Measurements from ENCODE around the gene CA5B.
"Not testable (repeated sequence)": the region's sequence is repeated elsewhere in the genome, so short reads cannot be mapped to it uniquely, and the experiment has no call there.

Gene CA5B

GRCh38 chrX:15815779-15816437 lies 77.8 kb downstream of the CA5B start:
- peak; percentile 14 to 18 for DNase-seq

DNA sequence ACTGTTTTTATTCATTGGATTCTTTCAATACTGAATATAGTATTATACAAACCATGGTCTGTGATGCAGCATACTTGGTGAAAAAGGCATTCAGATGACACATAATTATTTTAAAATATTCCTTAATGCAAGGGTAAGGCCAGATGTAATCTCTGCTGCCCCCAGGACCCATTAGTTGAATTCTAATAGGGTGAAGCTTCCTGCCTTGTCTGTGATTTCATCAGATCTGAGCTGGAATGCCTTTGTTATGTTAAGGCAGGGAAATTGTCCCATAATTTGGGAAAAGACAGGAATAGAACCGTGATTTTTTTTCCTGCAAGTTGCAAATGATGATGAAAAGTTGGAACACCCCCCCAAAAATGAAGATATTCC lies 78.4 kb downstream of the CA5B start:
- DNase-seq = no peak

DNA sequence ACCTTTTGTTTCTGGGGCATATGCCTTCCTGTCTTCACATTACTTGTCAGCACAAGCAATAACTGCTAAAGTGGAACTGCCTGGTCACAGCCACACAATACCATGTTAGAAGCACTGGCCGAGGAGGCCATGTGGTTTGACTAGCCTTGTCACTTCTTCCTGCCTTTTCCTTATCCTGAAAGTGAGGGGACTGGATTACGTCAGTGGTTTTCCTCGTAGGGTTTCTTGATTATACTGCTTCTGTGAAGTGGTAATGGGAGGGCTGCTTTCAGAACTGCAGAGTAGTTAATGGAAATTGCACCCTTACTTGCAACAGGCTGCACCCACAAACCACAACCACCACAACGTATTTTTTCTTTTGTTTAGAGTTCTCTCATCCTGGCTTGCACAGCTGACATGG lies 78.8 kb downstream of the CA5B start:
- DNase-seq = peak; percentile 28 to 37

GRCh38 chrX:15820106-15821073 lies 82.3 kb downstream of the CA5B start:
- peak; percentile 11 to 28 for DNase-seq

- DNase-seq = no peak
These were observed 84.9 kb downstream of the CA5B start for GRCh38 chrX:15822922-15823321.

GRCh38 chrX:15825936-15826335 lies 87.9 kb downstream of the CA5B start:
- no peak for DNase-seq

GRCh38 chrX:15829217-15829616 lies 91.1 kb downstream of the CA5B start:
- no peak for DNase-seq

DNA sequence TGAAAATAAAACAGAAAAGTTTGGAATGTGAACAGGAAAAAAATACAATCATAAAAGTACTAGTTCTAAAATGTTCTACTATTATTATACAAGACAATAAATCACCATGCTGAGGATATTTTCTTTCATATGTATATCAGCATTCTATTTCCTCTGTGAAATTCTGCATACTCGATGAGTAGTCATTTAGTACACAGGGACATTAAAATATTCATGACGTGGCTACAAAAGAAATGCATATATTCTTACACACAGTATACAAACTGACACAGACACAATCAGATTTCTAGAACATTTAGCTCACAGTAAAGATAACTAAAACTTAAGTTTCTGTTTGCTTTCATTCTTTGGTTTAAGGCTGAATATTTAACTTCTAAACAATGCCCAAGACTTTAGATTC lies 93.3 kb downstream of the CA5B start:
- DNase-seq = not testable (repeated sequence)

GRCh38 chrX:15834053-15834452 lies 96.0 kb downstream of the CA5B start:
- DNase-seq = no peak

GRCh38 chrX:15834827-15835595 lies 96.9 kb downstream of the CA5B start:
- no peak for DNase-seq

Measured in activated CD4-positive, alpha-beta T cell treated with anti-CD3 and anti-CD28 coated beads, Interleukin-2, amount 50 U/mL, for 48 hours (primary cell).